Measurements from ENCODE around the gene CLEC16A. TPM values are rescaled to one million over a fixed set of nuclear protein-coding genes. Genes with fewer than 3 reads are reported as not detected.
A peak's percentile ranks its signal among the peaks of the same experiment; 100 is the strongest.

Gene CLEC16A
- total and polyA plus RNA-seq, 9 of the 15 experiments (the other 6 are each of a cell fraction or from before 2014, with no cell fraction given), result 1.00 to 22.3 (median 10.0) TPM

GRCh38 chr16:11224096-11224893 lies 279.9 kb downstream of the CLEC16A start (continued):
- TF ChIP-seq ZBTB5 (IDR thresholded peaks at IDR 0.05) (peak; percentile 90), MAFK (IDR thresholded peaks at IDR 0.05; ENCODE audit: low read length) (no peak), POLR2G (IDR thresholded peaks at IDR 0.05; ENCODE audit: low read depth, low read length) (peak; percentile 56; the same call in 1 of the 2 replicates), L3MBTL2 (IDR thresholded peaks at IDR 0.05) (peak; percentile 96), JUN (IDR thresholded peaks at IDR 0.05; ENCODE audit: borderline replicate concordance, low read depth, low read length) (peak; percentile 8; the same call in 1 of the 2 replicates), JUN (CRISPR knock-in tag; IDR thresholded peaks at IDR 0.05; ENCODE audit: borderline replicate concordance) (no peak), GTF2E2 (tag; IDR thresholded peaks at IDR 0.05) (no peak), CREM (IDR thresholded peaks at IDR 0.05; ENCODE audit: low read depth) (peak; percentile 56; the same call in 1 of the 2 replicates), SPI1 (IDR thresholded peaks at IDR 0.05; ENCODE audit: borderline replicate concordance, low read depth, low read length) (peak; percentile 80), RBM15 (IDR thresholded peaks at IDR 0.05; ENCODE audit: insufficient read depth, low read length) (no peak), RNF2 (IDR thresholded peaks at IDR 0.05) (peak; percentile 47; the same call in 1 of the 2 replicates), TCF3 (CRISPR knock-in tag; IDR thresholded peaks at IDR 0.05) (0 out of 2 replicates have a peak, but pooled peaks have one; percentile 25), RBFOX2 (IDR thresholded peaks at IDR 0.05; ENCODE audit: low read depth, low read length) (peak; percentile 53), MTA1 (IDR thresholded peaks at IDR 0.05; ENCODE audit: borderline replicate concordance) (0 out of 2 replicates have a peak, but pooled peaks have one; percentile 17), PHB (CRISPR knock-in tag; IDR thresholded peaks at IDR 0.05) (no peak), EP400 (IDR thresholded peaks at IDR 0.05) (peak; percentile 45; the same call in 1 of the 2 replicates), MCM3 (IDR thresholded peaks at IDR 0.05) (no peak), HDAC1 (IDR thresholded peaks at IDR 0.05) (peak in 1 of 2 experiments; percentile 19; a peak in 1 of 4 replicates), CTBP1 (IDR thresholded peaks at IDR 0.05; ENCODE audit: borderline replicate concordance) (peak; percentile 81), SRF (CRISPR knock-in tag; IDR thresholded peaks at IDR 0.05) (peak in 1 of 2 experiments; percentile 81; a peak in 1 of 4 replicates), SRSF3 (IDR thresholded peaks at IDR 0.05; ENCODE audit: insufficient read depth, low read length) (no peak), MECOM (CRISPR knock-in tag; IDR thresholded peaks at IDR 0.05) (0 out of 2 replicates have a peak, but pooled peaks have one; percentile 15), SMAD1 (IDR thresholded peaks at IDR 0.05; ENCODE audit: low read depth, low read length, partially characterized antibody) (no peak)
- TF ChIP-seq, protein P1, sequence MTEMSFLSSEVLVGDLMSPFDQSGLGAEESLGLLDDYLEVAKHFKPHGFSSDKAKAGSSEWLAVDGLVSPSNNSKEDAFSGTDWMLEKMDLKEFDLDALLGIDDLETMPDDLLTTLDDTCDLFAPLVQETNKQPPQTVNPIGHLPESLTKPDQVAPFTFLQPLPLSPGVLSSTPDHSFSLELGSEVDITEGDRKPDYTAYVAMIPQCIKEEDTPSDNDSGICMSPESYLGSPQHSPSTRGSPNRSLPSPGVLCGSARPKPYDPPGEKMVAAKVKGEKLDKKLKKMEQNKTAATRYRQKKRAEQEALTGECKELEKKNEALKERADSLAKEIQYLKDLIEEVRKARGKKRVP (CRISPR knock-in tag; IDR thresholded peaks at IDR 0.05), result no peak
- TF ChIP-seq, protein P2, sequence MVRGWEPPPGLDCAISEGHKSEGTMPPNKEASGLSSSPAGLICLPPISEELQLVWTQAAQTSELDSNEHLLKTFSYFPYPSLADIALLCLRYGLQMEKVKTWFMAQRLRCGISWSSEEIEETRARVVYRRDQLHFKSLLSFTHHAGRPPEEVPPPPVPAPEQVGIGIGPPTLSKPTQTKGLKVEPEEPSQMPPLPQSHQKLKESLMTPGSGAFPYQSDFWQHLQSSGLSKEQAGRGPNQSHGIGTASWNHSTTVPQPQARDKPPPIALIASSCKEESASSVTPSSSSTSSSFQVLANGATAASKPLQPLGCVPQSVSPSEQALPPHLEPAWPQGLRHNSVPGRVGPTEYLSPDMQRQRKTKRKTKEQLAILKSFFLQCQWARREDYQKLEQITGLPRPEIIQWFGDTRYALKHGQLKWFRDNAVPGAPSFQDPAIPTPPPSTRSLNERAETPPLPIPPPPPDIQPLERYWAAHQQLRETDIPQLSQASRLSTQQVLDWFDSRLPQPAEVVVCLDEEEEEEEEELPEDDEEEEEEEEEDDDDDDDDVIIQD (CRISPR knock-in tag; IDR thresholded peaks at IDR 0.05), result no peak

All from K562 (cell line).